ENCODE results near the gene CLCA4.

The CLCA4 gene

DNA sequence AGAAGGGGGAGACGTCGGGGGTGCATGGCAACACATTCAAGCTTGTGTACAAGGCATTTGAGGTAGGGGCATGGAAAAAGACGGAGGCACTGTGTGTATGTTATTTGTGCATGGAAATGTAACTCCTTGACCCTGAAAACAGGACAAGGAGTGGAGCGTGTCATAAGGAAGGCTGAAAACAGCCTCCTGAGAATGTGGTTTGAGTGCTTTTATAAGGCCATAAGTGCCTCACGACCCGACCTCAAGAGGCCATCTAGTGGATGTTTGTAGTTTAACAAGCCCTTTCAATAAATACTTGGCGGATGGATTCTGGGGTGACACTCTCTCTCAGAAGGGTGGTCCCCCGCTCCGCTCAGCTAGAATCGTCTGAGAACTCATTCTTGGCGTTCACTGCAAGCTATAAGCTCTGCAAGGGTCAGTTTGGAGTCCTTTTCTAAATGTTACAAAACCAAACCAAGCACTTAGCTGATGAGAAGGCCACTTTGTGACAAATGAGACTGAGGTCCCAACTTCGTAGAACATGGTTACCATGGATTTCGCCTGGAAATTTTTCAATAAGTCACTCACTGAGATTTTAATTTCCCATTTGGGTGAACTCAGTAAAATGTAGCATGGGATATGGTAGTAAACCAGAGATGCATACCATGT is 38.8 kb upstream of the CLCA4 start:
- ATAC-seq = peak; percentile 57; the same call in 2 of the 3 replicates

DNA sequence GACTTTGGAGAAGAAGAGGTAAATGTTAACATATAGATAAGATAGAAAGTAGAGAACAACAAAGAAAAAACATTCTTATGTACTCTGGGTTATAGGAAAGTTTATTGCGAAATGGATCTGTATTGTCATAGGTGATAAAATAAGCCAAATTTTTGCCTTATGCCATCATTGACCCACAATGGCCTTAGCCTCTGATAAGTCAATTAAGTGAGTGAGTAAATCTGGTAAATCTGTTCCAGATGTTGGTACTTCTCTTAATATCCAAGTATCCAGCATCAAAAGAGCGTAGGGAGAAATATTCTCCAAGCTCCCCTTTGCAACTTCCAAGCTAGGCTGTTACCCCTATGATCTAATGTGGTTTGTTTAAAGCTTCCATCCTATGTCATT is 38.3 kb upstream of the CLCA4 start:
- no peak for ATAC-seq
- TF ChIP-seq ISL1 (CRISPR knock-in tag; IDR thresholded peaks at IDR 0.05) = peak; percentile 32; the same call in 1 of the 2 replicates
- TF ChIP-seq, protein P1, sequence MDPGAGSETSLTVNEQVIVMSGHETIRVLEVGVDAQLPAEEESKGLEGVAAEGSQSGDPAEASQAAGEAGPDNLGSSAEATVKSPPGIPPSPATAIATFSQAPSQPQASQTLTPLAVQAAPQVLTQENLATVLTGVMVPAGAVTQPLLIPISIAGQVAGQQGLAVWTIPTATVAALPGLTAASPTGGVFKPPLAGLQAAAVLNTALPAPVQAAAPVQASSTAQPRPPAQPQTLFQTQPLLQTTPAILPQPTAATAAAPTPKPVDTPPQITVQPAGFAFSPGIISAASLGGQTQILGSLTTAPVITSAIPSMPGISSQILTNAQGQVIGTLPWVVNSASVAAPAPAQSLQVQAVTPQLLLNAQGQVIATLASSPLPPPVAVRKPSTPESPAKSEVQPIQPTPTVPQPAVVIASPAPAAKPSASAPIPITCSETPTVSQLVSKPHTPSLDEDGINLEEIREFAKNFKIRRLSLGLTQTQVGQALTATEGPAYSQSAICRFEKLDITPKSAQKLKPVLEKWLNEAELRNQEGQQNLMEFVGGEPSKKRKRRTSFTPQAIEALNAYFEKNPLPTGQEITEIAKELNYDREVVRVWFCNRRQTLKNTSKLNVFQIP (CRISPR knock-in tag; IDR thresholded peaks at IDR 0.05; ENCODE audit: borderline replicate concordance, low read depth) = no peak

More for the DNA sequence above, 38.8 kb upstream of the CLCA4 start:
- TF ChIP-seq ZNF8 (CRISPR knock-in tag; IDR thresholded peaks at IDR 0.05) (no peak), CSDC2 (CRISPR knock-in tag; IDR thresholded peaks at IDR 0.05) (no peak), ISL1 (CRISPR knock-in tag; IDR thresholded peaks at IDR 0.05) (no peak), OSR1 (CRISPR knock-in tag; IDR thresholded peaks at IDR 0.05) (no peak), ZFP3 (CRISPR knock-in tag; IDR thresholded peaks at IDR 0.05) (no peak), ZNF565 (CRISPR knock-in tag; conservative IDR thresholded peaks at IDR 0.05; ENCODE audit: low read depth) (no peak), GLIS3 (CRISPR knock-in tag; IDR thresholded peaks at IDR 0.05) (no peak), PPARA (CRISPR knock-in tag; IDR thresholded peaks at IDR 0.05; ENCODE audit: borderline replicate concordance) (no peak), ARNTL (CRISPR knock-in tag; IDR thresholded peaks at IDR 0.05; ENCODE audit: borderline replicate concordance, low read depth) (no peak), ZC3H10 (CRISPR knock-in tag; IDR thresholded peaks at IDR 0.05) (no peak), TOX (CRISPR knock-in tag; IDR thresholded peaks at IDR 0.05; ENCODE audit: borderline replicate concordance) (no peak)
- TF ChIP-seq, protein P2, sequence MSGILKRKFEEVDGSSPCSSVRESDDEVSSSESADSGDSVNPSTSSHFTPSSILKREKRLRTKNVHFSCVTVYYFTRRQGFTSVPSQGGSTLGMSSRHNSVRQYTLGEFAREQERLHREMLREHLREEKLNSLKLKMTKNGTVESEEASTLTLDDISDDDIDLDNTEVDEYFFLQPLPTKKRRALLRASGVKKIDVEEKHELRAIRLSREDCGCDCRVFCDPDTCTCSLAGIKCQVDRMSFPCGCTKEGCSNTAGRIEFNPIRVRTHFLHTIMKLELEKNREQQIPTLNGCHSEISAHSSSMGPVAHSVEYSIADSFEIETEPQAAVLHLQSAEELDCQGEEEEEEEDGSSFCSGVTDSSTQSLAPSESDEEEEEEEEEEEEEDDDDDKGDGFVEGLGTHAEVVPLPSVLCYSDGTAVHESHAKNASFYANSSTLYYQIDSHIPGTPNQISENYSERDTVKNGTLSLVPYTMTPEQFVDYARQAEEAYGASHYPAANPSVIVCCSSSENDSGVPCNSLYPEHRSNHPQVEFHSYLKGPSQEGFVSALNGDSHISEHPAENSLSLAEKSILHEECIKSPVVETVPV (CRISPR knock-in tag; IDR thresholded peaks at IDR 0.05) = no peak
- TF ChIP-seq, protein P1 (CRISPR knock-in tag; IDR thresholded peaks at IDR 0.05; ENCODE audit: borderline replicate concordance, low read depth) = no peak
- TF ChIP-seq, protein P3, sequence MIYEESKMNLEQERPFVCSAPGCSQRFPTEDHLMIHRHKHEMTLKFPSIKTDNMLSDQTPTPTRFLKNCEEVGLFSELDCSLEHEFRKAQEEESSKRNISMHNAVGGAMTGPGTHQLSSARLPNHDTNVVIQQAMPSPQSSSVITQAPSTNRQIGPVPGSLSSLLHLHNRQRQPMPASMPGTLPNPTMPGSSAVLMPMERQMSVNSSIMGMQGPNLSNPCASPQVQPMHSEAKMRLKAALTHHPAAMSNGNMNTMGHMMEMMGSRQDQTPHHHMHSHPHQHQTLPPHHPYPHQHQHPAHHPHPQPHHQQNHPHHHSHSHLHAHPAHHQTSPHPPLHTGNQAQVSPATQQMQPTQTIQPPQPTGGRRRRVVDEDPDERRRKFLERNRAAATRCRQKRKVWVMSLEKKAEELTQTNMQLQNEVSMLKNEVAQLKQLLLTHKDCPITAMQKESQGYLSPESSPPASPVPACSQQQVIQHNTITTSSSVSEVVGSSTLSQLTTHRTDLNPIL (CRISPR knock-in tag; IDR thresholded peaks at IDR 0.05; ENCODE audit: low read depth) = no peak

DNA sequence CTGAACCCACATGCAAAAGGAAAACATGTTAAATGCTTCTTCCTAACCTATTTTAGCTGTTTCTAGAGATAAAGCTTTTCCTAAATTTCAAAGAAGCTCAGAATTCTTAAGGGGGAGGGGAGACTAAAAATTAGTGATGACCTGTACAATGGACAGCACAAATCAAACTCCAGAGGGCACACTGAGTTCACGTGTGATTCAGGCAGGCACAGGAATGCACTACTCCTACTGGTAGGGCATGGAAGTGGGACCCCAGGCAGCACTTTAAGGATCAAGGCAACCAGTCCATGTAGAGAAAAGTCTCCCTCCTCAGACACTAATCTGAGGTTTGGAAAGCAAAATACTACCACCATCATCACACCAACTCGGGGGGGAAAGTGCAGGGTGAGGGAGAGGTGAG is 31.3 kb upstream of the CLCA4 start:
- no peak for TF ChIP-seq OSR1 (CRISPR knock-in tag; IDR thresholded peaks at IDR 0.05)
- TF ChIP-seq, protein P2 (CRISPR knock-in tag; IDR thresholded peaks at IDR 0.05) = no peak
- TF ChIP-seq ZFP30 (CRISPR knock-in tag; IDR thresholded peaks at IDR 0.05) = no peak
- no peak for TF ChIP-seq ARNTL (CRISPR knock-in tag; IDR thresholded peaks at IDR 0.05; ENCODE audit: borderline replicate concordance, low read depth)
- TF ChIP-seq BACH2 (CRISPR knock-in tag; IDR thresholded peaks at IDR 0.05; ENCODE audit: borderline replicate concordance) = no peak
- TF ChIP-seq ESRRG (CRISPR knock-in tag; IDR thresholded peaks at IDR 0.05) = no peak
- TF ChIP-seq GLIS3 (CRISPR knock-in tag; IDR thresholded peaks at IDR 0.05) = no peak
- no peak for TF ChIP-seq ZC3H10 (CRISPR knock-in tag; IDR thresholded peaks at IDR 0.05)
- TF ChIP-seq, protein P1 (CRISPR knock-in tag; IDR thresholded peaks at IDR 0.05; ENCODE audit: borderline replicate concordance, low read depth) = no peak
- TF ChIP-seq ZNF565 (CRISPR knock-in tag; conservative IDR thresholded peaks at IDR 0.05; ENCODE audit: low read depth) = no peak
- no peak for TF ChIP-seq SNAI2 (CRISPR knock-in tag; IDR thresholded peaks at IDR 0.05)
- no peak for TF ChIP-seq RARB (CRISPR knock-in tag; IDR thresholded peaks at IDR 0.05)
- peak; percentile 76 for ATAC-seq

Measured in SK-N-SH treated with all-trans-retinoic acid at 6 μM for 48 hours (cell line).